Measurements from ENCODE around the gene CCDC192.
"Not testable (repeated sequence)": the region's sequence is repeated elsewhere in the genome, so short reads cannot be mapped to it uniquely, and the experiment has no call there.

Gene CCDC192

GRCh38 chr5:127777957-127778356 lies 74.8 kb downstream of the CCDC192 start:
- H3K27ac ChIP-seq, result no peak overlapping the region
- no peak for TF ChIP-seq CTCF (IDR thresholded peaks at IDR 0.05)
- TF ChIP-seq ZFX (IDR thresholded peaks at IDR 0.05; ENCODE audit: borderline replicate concordance), result no peak

- H3K27ac ChIP-seq, result not testable (repeated sequence)
These were observed 79.3 kb downstream of the CCDC192 start for GRCh38 chr5:127782450-127782849.

- TF ChIP-seq CTCF (IDR thresholded peaks at IDR 0.05) (no peak), ZFX (IDR thresholded peaks at IDR 0.05; ENCODE audit: borderline replicate concordance) (no peak)
- H3K27ac ChIP-seq, result no peak overlapping the region
These were observed 82.1 kb downstream of the CCDC192 start for GRCh38 chr5:127785098-127785927.

- TF ChIP-seq CTCF (IDR thresholded peaks at IDR 0.05) (no peak), ZFX (IDR thresholded peaks at IDR 0.05; ENCODE audit: borderline replicate concordance) (no peak)
- no peak overlapping the region for H3K27ac ChIP-seq
These were observed 88.2 kb downstream of the CCDC192 start for GRCh38 chr5:127791439-127791838.

GRCh38 chr5:127791908-127792307 lies 88.7 kb downstream of the CCDC192 start:
- H3K27ac ChIP-seq, result not testable (repeated sequence)

GRCh38 chr5:127793052-127793451 lies 89.9 kb downstream of the CCDC192 start:
- no peak for TF ChIP-seq ZFX (IDR thresholded peaks at IDR 0.05; ENCODE audit: borderline replicate concordance)
- no peak for TF ChIP-seq CTCF (IDR thresholded peaks at IDR 0.05)
- H3K27ac ChIP-seq, result no peak overlapping the region

GRCh38 chr5:127793879-127794278 lies 90.7 kb downstream of the CCDC192 start:
- H3K27ac ChIP-seq, result no peak overlapping the region
- no peak for TF ChIP-seq ZFX (IDR thresholded peaks at IDR 0.05; ENCODE audit: borderline replicate concordance)
- no peak for TF ChIP-seq CTCF (IDR thresholded peaks at IDR 0.05)

GRCh38 chr5:127796211-127796610 lies 93.0 kb downstream of the CCDC192 start:
- TF ChIP-seq ZFX (IDR thresholded peaks at IDR 0.05; ENCODE audit: borderline replicate concordance) (no peak), CTCF (IDR thresholded peaks at IDR 0.05) (no peak)
- H3K27ac ChIP-seq, result no peak overlapping the region
